NCI-H1436 (cell line): ENCODE measurements around the gene KDM3A.

ENCODE experiments used
- DNase-seq: peaks from one replicate; lab custom pipeline; 2025; lab: John Stamatoyannopoulos, UW

KDM3A gene

GRCh38 chr2:86435531-86435930 lies 5.6 kb upstream of the KDM3A start:
- DNase-seq: no peak

GRCh38 chr2:86436328-86436727 lies 4.8 kb upstream of the KDM3A start:
- DNase-seq: no peak

GRCh38 chr2:86439879-86440630 lies 1.1 kb upstream of the KDM3A start:
- DNase-seq: no peak

- no peak for DNase-seq
These were observed 266 bp downstream of the KDM3A start for GRCh38 chr2:86441392-86441881.

- DNase-seq: peak; percentile 13
These were observed 891 bp downstream of the KDM3A start for GRCh38 chr2:86441882-86442641.

GRCh38 chr2:86442642-86443005 lies 1.5 kb downstream of the KDM3A start:
- peak; percentile 19 for DNase-seq

- no peak for DNase-seq
These were observed 2.6 kb downstream of the KDM3A start for GRCh38 chr2:86443631-86444350.

GRCh38 chr2:86445436-86445835 lies 4.3 kb downstream of the KDM3A start:
- no peak for DNase-seq

GRCh38 chr2:86446060-86446459 lies 4.9 kb downstream of the KDM3A start:
- no peak for DNase-seq

GRCh38 chr2:86453836-86454235 lies 12.7 kb downstream of the KDM3A start:
- no peak for DNase-seq

- DNase-seq: no peak
These were observed 13.1 kb downstream of the KDM3A start for GRCh38 chr2:86454238-86454637.

- no peak for DNase-seq
These were observed 14.0 kb downstream of the KDM3A start for GRCh38 chr2:86455181-86455580.

- DNase-seq: no peak
These were observed 20.0 kb downstream of the KDM3A start for GRCh38 chr2:86461042-86461743.

- DNase-seq: no peak
These were observed 23.5 kb downstream of the KDM3A start for GRCh38 chr2:86464652-86465051.

GRCh38 chr2:86466306-86466705 lies 25.1 kb downstream of the KDM3A start:
- no peak for DNase-seq

- no peak for DNase-seq
These were observed 27.2 kb downstream of the KDM3A start for GRCh38 chr2:86468162-86469033.

GRCh38 chr2:86470890-86471289 lies 29.7 kb downstream of the KDM3A start:
- DNase-seq: no peak

- no peak for DNase-seq
These were observed 30.5 kb downstream of the KDM3A start for GRCh38 chr2:86471637-86472036.

- no peak for DNase-seq
These were observed 34.9 kb downstream of the KDM3A start for GRCh38 chr2:86476092-86476491.

- DNase-seq: no peak
These were observed 35.7 kb downstream of the KDM3A start for GRCh38 chr2:86476918-86477317.

- DNase-seq: no peak
These were observed 36.2 kb downstream of the KDM3A start for GRCh38 chr2:86477349-86477748.
